GM12878 (cell line): ENCODE results near the gene TK2. TPM values are rescaled to one million over a fixed set of nuclear protein-coding genes. Genes with fewer than 3 reads are reported as not detected.

Experiments
- ATAC-seq: fragments of 200-7000 bp; cut with Tn5 transposase; 3 replicates; pipeline ENCODE4 v1.9.1; 2020; ENCODE audit warnings: mild to moderate bottlenecking, moderate library complexity
- BruUV-seq: library from RNA; stranded (reverse); fragments of 400-500 nt; replicated peaks from 2 replicates; lab custom pipeline; 2021; lab: Mats Ljungman, UMichigan
- CTCF ChIA-PET: fragments of 300-600 bp; sonication (Branson Sonifier 250); formaldehyde crosslinking; extraction: SDS; loops from one replicate; lab custom pipeline; 2021; ENCODE audit warnings: inconsistent platforms; lab: Yijun Ruan, JAX
- POLR2A ChIA-PET: fragments of 350-600 bp; formaldehyde crosslinking; extraction: SDS; loops from one replicate; lab custom pipeline; 2021; ENCODE audit warnings: inconsistent platforms; lab: Charles Lee
- RAD21 ChIA-PET: fragments of 300-600 bp; sonication (Branson Sonifier 250); formaldehyde crosslinking; loops from one replicate; lab custom pipeline; 2023; ENCODE audit warnings: antibody characterized with exemption; ENCODE audit not compliant: unreplicated experiment; lab: Charles Lee
- SMC1A ChIA-PET: fragments of 300-600 bp; sonication (Branson Sonifier 250); formaldehyde crosslinking; loops from one replicate; lab custom pipeline; 2023; ENCODE audit not compliant: unreplicated experiment, uncharacterized antibody; lab: Charles Lee
- DNase-seq: peaks from one replicate; pipeline ENCODE4 v3.0.0-alpha.2; 2011; ENCODE audit warnings: low read depth, low spot score
- FAIRE-seq: peaks from 3 replicates; lab custom pipeline; 2011; peaks lifted over from hg19 to GRCh38; lab: Jason Lieb, UNC
- H2AFZ ChIP-seq: 2 replicates; pipeline ENCODE4 v1.6.0; 2011; ENCODE audit warnings: low read depth, low read length, control low read depth; ENCODE audit not compliant: control insufficient read depth
- H3K27ac ChIP-seq: 2 replicates; pipeline ENCODE4 v1.5.1; 2011; ENCODE audit warnings: control low read depth; ENCODE audit not compliant: control insufficient read depth, insufficient read depth
- H3K27me3 ChIP-seq, 2 experiments: replicated peaks in 1 of 2; 2 replicates each; pipeline versions ENCODE4 v1.6.0 to v1.6.1; 2011; ENCODE audit warnings: low read length in 1 of 2; ENCODE audit not compliant: control insufficient read depth in 2 of 2, insufficient read depth in 2 of 2
- H3K36me3 ChIP-seq, 2 experiments: 2 replicates each; pipeline ENCODE4 v1.5.1; 2011; ENCODE audit warnings: low read length in 1 of 2; ENCODE audit not compliant: control insufficient read depth in 2 of 2, insufficient read depth in 2 of 2
- H3K4me1 ChIP-seq: 2 replicates; pipeline ENCODE4 v1.6.1; 2011; ENCODE audit warnings: mild to moderate bottlenecking, low read length, moderate library complexity, mixed read lengths; ENCODE audit not compliant: control insufficient read depth, insufficient read depth
- H3K4me2 ChIP-seq: 2 replicates; pipeline ENCODE4 v1.6.0; 2011; ENCODE audit warnings: control low read depth; ENCODE audit not compliant: control insufficient read depth, insufficient read depth
- H3K4me3 ChIP-seq: fragments of 200-600 bp; sonication (generic); 2 replicates; pipeline ENCODE4 v1.5.1; 2016
- H3K79me2 ChIP-seq: 2 replicates; pipeline ENCODE4 v1.6.0; 2011; ENCODE audit warnings: low read length; ENCODE audit not compliant: control insufficient read depth, insufficient read depth
- H3K9ac ChIP-seq: 2 replicates; pipeline ENCODE4 v1.8.0; 2011; ENCODE audit warnings: low read length, control low read depth, mixed read lengths; ENCODE audit not compliant: control insufficient read depth, insufficient read depth
- H3K9me3 ChIP-seq: replicated peaks from 3 replicates; pipeline ENCODE4 v1.5.1; 2011; ENCODE audit warnings: mild to moderate bottlenecking, low read length; ENCODE audit not compliant: control insufficient read depth, insufficient read depth
- H4K20me1 ChIP-seq: 2 replicates; pipeline ENCODE4 v1.6.0; 2011; ENCODE audit not compliant: control insufficient read depth, insufficient read depth
- IRF5 ChIP-seq: fragments of 450-650 bp; IDR thresholded peaks from 2 replicates; pipeline ENCODE4 v1.6.1; 2017; ENCODE audit warnings: borderline replicate concordance
- LARP7 ChIP-seq: fragments of 450-650 bp; IDR thresholded peaks from 2 replicates; pipeline ENCODE4 v1.6.1; 2017; ENCODE audit warnings: mild to moderate bottlenecking
- SMC3 ChIP-seq: IDR thresholded peaks from 2 replicates; pipeline ENCODE4 v1.6.1; 2011; ENCODE audit warnings: low read length, improper control_type of control experiment, borderline replicate concordance
- ZNF622 ChIP-seq: fragments of 450-650 bp; IDR thresholded peaks from 2 replicates; pipeline ENCODE4 v1.6.1; 2017; ENCODE audit warnings: mild to moderate bottlenecking, inconsistent platforms
- WGBS: methylation state at CpG from one replicate; pipeline ENCODE4 v1.1.6; 2016; ENCODE audit warnings: low lambda C conversion rate; ENCODE audit not compliant: insufficient replicate concordance, insufficient coverage; ENCODE audit errors: missing lambda C conversion rate; 5-methylcytosine and 5-hydroxymethylcytosine counted together
- in situ Hi-C: fragments of 300-500 bp; cut with MboI; formaldehyde crosslinking; loops from 9 replicates; pipeline ENCODE4 v1.14.3; 2018; ENCODE audit warnings: mixed read lengths
- intact Hi-C: fragments of 100-400 bp; cut with micrococcal nuclease; formaldehyde crosslinking; loops from one replicate; pipeline ENCODE4 v1.14.2; 2022; ENCODE audit not compliant: unreplicated experiment
- polyA plus RNA-seq, 11 experiments: library from polyadenylated mRNA; depleted of rRNA in 4 of 11; unstranded in 6 of 11; stranded (reverse) in 5 of 11; fragments of >200 nt; fragmentation: Nextera tagmentation in 4 of 11; fragmentation: Illumina TruSeq in 1 of 11; extraction: Ambion mirVana in 4 of 11; extraction: Trizol in 1 of 11; gene quantifications; 1 replicate in 1 of 11; 2 replicates in 10 of 11; pipeline versions ENCODE4 v1.2.1 to v1.2.3, GENCODE V29; 2011 to 2016; ENCODE audit warnings: inconsistent platforms in 2 of 11, missing spikeins in 2 of 11, low read depth in 1 of 11
- total RNA-seq, 4 experiments: library from RNA; depleted of rRNA in 3 of 4; stranded (reverse); fragments of >200 nt in 3 of 4; fragmentation: Illumina TruSeq in 1 of 4; extraction: Trizol in 1 of 4; gene quantifications; 2 replicates each; pipeline versions ENCODE4 v1.2.1 to v1.2.3, GENCODE V29; 2013 to 2021

The TK2 gene
- total and polyA plus RNA-seq, 10 of the 15 experiments (the other 5 are each of a cell fraction or from before 2014, with no cell fraction given) = 1.3 to 12.4 (median 3.0) TPM

DNA sequence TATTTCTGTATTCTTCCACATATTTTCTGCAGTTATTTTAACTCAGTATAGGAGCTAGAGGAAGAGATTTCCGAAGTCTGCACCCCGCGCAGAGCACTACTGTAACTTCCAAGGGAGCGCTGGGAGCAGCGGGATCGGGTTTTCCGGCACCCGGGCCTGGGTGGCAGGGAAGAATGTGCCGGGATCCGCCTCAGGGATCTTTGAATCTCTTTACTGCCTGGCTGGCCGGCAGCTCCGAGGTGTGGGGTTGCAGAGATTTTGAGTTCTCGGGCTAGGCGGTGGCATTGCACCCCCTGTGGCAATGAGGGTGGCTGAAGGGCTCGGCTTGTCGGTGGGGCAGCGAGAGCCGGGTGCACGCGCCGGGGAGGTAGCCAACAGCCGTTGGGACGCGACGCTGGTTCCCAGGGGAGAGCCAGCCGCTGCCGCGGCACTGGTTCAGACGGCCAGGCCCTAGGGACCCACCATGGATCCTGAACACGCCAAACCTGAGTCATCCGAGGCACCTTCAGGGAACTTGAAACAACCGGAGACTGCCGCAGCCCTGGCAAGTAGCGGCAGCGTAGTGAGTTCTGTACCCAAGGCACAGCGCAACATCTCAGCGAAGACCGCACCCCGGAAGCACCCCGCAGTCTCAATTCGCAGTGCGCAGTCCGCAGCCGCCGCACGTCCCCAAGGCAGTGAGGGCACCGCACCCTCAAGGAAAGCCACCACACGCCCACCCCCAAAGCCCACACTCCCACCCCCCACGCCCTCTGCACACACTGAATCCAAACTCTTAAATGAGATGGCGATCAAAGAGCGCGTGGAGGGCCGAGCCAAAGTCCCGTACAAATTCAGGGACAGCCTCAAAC lies 16.4 kb upstream of the TK2 start, which contains the start of gene CMTM1:
CMTM1 (plus strand) TSS at position 389 of the 851 bp plus-strand sequence; CDS start at position 464, 75 bp downstream.
- no TSS peak for BruUV-seq
- Histone ChIP-seq H3K36me3 (peaks cover 2 to 4% of the 10 kb centered on the region in 2 experiments; a peak in 2 of 4 replicates), H3K27me3 (no peaks in the 10 kb centered on the region), H2AFZ (no peak within 1 kb of the TSS), H3K79me2 (no peaks in the 10 kb centered on the region), H3K27ac (no peak within 1 kb of the TSS), H4K20me1 (no peaks in the 10 kb centered on the region), H3K4me2 (no peak within 1 kb of the TSS), H3K9me3 (no peaks in the 10 kb centered on the region), H3K4me3 (no peak within 1 kb of the TSS), H3K4me1 (no peaks in the 10 kb centered on the region), H3K9ac (no peak within 1 kb of the TSS)
- SMC1A ChIA-PET = no interaction called here
- POLR2A ChIA-PET = no interaction called here
- RAD21 ChIA-PET = no interaction called here
- intact Hi-C loops (no loop called here), in situ Hi-C loops (no loop called here)
- WGBS = 91% methylated on average over 42 of the region's 54 CpGs
- TF ChIP-seq IRF5 (no peak), SMC3 (no peak), ZNF622 (no peak), LARP7 (no peak)
- CTCF ChIA-PET = interaction anchor here (4.1 kb wide), 1 partner anchor 16 kb away, joined by 31 read pairs; no protein-coding TSS in a partner anchor
- FAIRE-seq (no peak), ATAC-seq (no peak), DNase-seq (no peak)
